ENCODE measurements around the gene ZNF746. TPM values are rescaled to one million over a fixed set of nuclear protein-coding genes. Genes with fewer than 3 reads are reported as not detected.

Gene ZNF746
- total and polyA plus RNA-seq, 9 of the 15 experiments (the other 6 are each of a cell fraction or from before 2014, with no cell fraction given) = 1.7 to 31.6 (median 13.3) TPM

GRCh38 chr7:149494738-149495368, 2.8 kb downstream of the ZNF746 start (continued):
- TF ChIP-seq ATF2 (CRISPR knock-in tag; IDR thresholded peaks at IDR 0.05) (no peak), DIDO1 (tag; IDR thresholded peaks at IDR 0.05; ENCODE audit: low read depth) (no peak), SRSF7 (optimal IDR thresholded peaks at IDR 0.05; ENCODE audit: low read depth, low read length) (no peak), ZNF133 (CRISPR knock-in tag; IDR thresholded peaks at IDR 0.05) (no peak), ZNF316 (IDR thresholded peaks at IDR 0.05) (peak; percentile 100), DEAF1 (CRISPR knock-in tag; IDR thresholded peaks at IDR 0.05) (no peak), TCF7L2 (IDR thresholded peaks at IDR 0.05; ENCODE audit: low read depth, low read length) (no peak), FOXA3 (CRISPR knock-in tag; conservative IDR thresholded peaks at IDR 0.05 in 1 of 2, IDR thresholded peaks at IDR 0.05 in 1 of 2) (peak in 1 of 2 experiments; percentile 90; a peak in 2 of 4 replicates), TRIM24 (IDR thresholded peaks at IDR 0.05) (peak; percentile 72 to 82), RBM15 (IDR thresholded peaks at IDR 0.05; ENCODE audit: insufficient read depth, low read length) (no peak), CC2D1A (IDR thresholded peaks at IDR 0.05) (no peak), ZNF140 (CRISPR knock-in tag; IDR thresholded peaks at IDR 0.05) (no peak), HMGXB4 (CRISPR knock-in tag; IDR thresholded peaks at IDR 0.05) (no peak)
- TF ChIP-seq, protein P1, sequence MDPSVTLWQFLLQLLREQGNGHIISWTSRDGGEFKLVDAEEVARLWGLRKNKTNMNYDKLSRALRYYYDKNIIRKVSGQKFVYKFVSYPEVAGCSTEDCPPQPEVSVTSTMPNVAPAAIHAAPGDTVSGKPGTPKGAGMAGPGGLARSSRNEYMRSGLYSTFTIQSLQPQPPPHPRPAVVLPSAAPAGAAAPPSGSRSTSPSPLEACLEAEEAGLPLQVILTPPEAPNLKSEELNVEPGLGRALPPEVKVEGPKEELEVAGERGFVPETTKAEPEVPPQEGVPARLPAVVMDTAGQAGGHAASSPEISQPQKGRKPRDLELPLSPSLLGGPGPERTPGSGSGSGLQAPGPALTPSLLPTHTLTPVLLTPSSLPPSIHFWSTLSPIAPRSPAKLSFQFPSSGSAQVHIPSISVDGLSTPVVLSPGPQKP (CRISPR knock-in tag; IDR thresholded peaks at IDR 0.05) = no peak
- TF ChIP-seq, protein P2, sequence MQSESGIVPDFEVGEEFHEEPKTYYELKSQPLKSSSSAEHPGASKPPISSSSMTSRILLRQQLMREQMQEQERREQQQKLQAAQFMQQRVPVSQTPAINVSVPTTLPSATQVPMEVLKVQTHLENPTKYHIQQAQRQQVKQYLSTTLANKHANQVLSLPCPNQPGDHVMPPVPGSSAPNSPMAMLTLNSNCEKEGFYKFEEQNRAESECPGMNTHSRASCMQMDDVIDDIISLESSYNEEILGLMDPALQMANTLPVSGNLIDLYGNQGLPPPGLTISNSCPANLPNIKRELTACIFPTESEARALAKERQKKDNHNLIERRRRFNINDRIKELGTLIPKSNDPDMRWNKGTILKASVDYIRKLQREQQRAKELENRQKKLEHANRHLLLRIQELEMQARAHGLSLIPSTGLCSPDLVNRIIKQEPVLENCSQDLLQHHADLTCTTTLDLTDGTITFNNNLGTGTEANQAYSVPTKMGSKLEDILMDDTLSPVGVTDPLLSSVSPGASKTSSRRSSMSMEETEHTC (IDR thresholded peaks at IDR 0.05) = no peak
- TF ChIP-seq, protein P3, sequence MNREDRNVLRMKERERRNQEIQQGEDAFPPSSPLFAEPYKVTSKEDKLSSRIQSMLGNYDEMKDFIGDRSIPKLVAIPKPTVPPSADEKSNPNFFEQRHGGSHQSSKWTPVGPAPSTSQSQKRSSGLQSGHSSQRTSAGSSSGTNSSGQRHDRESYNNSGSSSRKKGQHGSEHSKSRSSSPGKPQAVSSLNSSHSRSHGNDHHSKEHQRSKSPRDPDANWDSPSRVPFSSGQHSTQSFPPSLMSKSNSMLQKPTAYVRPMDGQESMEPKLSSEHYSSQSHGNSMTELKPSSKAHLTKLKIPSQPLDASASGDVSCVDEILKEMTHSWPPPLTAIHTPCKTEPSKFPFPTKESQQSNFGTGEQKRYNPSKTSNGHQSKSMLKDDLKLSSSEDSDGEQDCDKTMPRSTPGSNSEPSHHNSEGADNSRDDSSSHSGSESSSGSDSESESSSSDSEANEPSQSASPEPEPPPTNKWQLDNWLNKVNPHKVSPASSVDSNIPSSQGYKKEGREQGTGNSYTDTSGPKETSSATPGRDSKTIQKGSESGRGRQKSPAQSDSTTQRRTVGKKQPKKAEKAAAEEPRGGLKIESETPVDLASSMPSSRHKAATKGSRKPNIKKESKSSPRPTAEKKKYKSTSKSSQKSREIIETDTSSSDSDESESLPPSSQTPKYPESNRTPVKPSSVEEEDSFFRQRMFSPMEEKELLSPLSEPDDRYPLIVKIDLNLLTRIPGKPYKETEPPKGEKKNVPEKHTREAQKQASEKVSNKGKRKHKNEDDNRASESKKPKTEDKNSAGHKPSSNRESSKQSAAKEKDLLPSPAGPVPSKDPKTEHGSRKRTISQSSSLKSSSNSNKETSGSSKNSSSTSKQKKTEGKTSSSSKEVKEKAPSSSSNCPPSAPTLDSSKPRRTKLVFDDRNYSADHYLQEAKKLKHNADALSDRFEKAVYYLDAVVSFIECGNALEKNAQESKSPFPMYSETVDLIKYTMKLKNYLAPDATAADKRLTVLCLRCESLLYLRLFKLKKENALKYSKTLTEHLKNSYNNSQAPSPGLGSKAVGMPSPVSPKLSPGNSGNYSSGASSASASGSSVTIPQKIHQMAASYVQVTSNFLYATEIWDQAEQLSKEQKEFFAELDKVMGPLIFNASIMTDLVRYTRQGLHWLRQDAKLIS (CRISPR knock-in tag; IDR thresholded peaks at IDR 0.05) = no peak

Measured in K562 (cell line).